Measurements from ENCODE around the gene MAP1B.

The MAP1B gene

DNA sequence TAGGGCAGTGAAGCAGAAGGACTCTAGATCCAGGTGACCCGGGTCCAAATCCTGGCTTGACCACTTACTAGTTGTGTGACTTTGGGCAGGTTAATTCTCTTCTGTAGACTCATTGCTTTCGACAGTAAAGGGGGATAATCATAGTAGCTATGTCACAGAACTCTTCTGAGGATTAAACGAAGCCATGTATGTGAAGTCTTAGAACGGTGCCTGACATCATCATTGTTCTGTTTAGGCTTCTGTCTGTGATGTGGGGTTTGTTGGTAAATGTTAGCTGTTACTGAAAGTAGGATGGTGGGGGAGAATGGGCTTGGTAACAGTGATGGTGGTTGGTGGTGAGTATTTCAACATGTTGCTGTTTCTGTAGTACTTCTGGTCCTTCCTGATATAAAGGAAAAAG, 73.7 kb downstream of the MAP1B start:
- Histone ChIP-seq H3K4me3 (no peak overlapping the region), H3K27ac (peak overlapping the region in 2 of 21 experiments; percentile 74 to 75)

DNA sequence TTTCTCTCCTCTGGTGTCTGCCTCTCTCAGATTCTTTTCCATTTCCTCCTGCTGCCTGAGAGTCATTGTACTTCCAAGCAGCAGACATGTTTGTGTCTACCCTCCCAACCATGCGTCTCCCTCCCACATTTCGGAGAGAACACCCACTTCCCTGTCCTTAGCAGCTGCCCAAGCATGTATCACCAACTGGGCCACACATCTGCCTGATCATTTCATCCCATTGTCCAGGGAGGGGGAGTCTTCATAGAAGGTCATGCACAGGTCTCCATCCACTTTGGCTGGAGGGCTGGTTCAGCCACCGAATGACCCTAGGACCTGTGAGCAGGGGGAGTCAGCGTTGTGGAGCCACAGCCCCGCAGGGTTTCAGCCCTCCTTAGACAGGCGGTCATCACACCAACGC, 75.4 kb downstream of the MAP1B start:
- H3K27ac ChIP-seq, result no peak overlapping the region
- no peak overlapping the region for H3K4me3 ChIP-seq

DNA sequence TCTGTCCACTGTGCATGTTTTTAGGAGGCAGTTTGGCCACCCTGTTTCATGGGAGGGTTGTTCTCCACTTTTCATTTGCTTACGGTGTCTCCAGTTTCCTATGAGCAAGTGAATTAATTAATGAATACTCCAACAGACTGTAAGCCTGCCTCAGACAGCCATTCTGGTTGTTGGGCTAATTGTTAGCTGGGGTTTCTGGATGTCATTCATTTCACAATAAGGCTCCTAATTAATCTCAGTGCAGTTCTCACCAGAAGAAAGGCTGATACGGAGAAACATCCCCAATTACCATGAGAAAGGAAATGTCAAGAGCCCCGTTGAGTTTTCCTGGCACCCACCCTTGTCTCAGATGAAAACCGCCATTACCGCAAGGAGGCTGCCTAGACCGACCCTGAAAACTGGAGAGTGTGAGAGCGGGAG, 75.8 kb downstream of the MAP1B start:
- no peak overlapping the region for H3K27ac ChIP-seq

DNA sequence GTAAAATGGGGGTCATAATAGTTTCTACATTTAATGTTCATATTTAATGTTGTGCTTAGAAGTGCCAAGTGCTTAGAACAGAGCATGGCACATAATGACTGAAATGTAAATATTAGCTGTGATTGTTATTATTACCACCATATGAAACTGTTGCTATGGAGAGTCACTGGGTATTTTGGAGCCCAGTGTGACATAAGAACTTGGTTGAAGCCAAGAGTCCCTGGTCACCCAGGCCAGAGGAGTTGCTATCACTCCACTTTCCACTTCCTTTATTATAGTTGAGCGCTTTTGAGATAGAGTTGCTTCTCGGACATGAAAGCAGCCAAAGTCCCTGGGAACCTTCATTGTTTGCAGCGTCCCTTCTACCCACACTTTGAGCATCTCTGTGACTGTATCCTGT, 77.1 kb downstream of the MAP1B start:
- Histone ChIP-seq H3K4me3 (no peak overlapping the region), H3K27ac (no peak overlapping the region)

More for the DNA sequence above, 75.8 kb downstream of the MAP1B start:
- H3K4me3 ChIP-seq, result no peak overlapping the region

DNA sequence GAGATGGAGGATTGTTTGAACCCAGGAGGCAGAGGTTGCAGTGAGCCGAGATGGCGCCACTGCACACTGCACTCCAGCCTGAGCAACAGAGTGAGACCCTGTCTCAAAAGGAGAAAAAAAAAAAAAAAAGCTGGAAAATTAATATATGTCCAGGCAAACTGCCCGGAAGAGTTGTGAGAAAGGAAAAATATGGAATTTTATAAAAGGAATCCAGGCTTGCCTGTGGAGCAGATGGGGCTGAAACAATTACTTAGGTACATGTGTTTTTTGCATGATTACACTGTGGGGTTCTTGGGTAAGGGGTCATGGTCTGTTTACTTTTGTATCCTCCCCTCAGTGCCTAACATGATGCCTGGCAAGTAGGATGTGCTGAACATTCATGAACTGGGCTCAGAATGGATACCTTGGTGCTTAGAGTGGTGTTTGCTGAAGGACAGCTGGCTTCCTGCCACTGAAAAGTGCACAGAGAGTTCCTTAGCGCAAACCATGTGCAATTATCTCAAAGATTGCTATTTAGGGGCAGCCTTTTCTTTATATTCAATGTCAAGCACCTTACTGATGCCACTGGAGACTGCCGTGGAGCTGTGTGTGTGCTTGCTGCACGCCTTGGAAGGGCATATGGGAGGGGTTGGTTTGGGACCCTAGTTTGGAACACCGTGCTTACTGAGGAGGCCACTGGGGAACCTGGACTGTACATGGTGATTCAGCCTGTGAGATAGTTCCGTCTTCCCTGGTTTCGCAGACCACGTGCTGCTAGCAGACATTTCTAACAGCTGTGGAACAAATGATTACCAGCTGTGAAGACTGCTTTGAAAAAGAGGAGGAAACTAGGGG, 78.4 kb downstream of the MAP1B start:
- no peak overlapping the region for H3K4me3 ChIP-seq
- peak overlapping the region in 6 of 21 experiments; percentile 9 to 67 (median 37) for H3K27ac ChIP-seq

DNA sequence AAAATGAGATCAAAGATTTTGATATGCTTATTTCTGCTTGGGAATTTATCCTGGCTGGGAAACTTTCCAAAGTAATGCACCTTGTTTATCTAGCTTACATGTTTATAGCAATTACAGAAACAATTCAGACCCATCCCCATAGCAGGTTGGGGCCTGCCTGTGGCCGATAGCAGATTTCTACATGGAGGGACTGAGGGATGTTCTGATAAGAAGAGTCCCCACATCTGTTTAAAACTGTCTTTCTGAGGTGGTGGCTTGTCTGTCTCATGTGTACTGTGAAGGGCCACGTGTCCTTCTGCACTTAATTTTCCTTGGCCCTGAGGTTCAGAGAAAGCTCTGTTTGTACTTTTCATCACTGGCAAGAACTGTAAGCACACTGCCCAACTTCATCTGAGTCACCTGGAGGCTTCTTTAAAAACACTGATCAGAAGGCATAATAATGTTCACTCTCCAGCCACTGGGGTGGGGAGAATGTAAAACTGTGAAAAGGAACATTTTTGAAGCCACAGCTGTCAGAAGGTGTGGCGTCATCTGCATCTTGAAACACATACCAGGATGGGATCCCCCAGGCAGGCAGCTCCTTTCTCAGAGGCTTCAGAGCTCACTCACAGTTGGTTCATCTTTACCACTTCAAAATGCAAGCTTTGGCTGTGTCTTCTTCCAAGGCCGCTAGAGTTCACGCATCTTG, 80.3 kb downstream of the MAP1B start:
- peak overlapping the region in 2 of 21 experiments; percentile 8 to 34 for H3K27ac ChIP-seq
- H3K4me3 ChIP-seq, result no peak overlapping the region

DNA sequence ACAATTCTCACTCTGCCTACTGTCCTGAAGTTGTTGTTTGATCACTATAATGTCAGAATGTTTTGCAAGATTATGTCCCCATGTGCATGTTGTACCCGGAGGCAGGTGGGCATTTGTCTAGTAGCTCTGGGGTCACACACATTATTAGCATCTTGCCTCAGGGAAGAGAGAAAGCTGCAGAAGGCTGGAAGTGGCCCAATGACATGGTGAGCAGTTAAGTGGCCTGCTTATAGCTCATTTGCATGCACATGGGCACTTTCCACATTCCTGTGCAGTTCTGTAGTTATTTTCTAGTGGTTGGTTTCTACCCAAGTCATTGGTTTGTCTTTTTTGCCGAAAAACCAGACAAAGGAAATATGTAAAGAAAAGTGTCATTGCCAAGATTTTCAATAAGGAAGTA, 80.9 kb downstream of the MAP1B start:
- no peak overlapping the region for H3K4me3 ChIP-seq
- H3K27ac ChIP-seq, result no peak overlapping the region

DNA sequence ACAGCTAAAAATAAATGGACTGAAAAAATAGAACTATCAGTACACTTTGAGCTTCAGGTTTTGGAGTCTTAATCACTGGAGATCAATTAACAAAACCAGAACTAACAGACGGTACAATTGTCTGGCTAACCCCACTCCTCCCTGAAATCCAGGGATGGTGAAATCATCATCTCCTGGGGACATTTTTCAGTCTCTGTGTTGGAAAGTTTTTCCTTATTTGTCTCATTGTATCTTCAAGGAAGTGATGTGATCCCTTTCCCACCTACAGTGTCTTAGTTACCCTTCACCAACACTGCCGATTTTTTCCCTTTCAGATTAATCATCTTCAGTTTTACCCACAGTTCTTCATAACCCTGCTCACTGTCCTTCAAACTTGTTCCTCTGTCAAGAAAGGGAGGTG, 81.9 kb downstream of the MAP1B start:
- H3K27ac ChIP-seq, result no peak overlapping the region
- H3K4me3 ChIP-seq, result no peak overlapping the region

DNA sequence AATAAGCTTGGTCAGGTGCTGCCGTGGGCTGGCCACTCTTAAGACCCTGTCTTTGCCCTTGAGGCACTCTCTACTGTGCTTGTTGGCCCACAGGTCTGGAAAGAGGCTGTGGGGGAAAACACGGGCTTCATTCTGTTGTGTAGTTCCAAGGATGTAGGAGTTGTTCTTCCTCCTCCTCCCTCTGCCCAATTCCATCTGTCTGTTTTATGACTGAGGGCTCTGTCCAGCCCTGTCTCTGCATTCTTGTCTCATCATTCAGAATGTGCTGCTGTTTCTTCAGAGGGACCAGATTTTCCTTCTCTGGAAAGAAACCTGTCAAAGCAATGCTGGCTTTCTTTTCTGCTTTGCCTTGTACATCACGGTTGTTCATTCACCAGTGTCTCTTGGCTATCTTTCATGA, 84.1 kb downstream of the MAP1B start:
- H3K27ac ChIP-seq, result no peak overlapping the region
- no peak overlapping the region for H3K4me3 ChIP-seq

DNA sequence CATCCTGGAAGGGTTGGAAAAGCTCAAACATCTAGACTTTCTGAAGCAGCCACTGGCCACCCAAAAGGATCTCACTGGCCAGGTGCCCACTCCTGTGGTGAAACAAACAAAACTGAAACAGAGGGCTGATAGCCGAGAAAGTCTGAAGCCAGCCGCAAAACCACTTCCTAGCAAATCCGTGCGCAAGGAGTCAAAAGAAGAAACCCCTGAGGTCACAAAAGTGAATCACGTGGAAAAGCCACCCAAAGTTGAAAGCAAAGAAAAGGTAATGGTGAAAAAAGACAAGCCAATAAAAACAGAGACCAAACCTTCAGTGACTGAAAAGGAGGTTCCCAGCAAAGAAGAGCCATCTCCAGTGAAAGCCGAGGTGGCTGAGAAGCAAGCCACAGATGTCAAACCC, 87.6 kb downstream of the MAP1B start:
- H3K27ac ChIP-seq, result no peak overlapping the region
- H3K4me3 ChIP-seq, result no peak overlapping the region

DNA sequence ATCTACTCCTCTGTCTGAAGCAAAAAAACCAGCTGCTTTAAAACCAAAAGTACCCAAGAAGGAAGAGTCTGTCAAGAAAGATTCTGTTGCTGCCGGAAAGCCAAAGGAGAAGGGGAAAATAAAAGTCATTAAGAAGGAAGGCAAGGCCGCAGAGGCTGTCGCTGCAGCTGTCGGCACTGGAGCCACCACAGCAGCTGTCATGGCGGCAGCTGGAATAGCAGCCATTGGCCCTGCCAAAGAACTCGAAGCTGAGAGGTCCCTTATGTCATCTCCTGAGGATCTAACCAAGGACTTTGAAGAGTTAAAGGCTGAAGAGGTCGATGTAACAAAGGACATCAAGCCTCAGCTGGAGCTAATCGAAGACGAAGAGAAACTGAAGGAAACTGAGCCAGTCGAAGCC, 88.3 kb downstream of the MAP1B start:
- H3K27ac ChIP-seq, result no peak overlapping the region

DNA sequence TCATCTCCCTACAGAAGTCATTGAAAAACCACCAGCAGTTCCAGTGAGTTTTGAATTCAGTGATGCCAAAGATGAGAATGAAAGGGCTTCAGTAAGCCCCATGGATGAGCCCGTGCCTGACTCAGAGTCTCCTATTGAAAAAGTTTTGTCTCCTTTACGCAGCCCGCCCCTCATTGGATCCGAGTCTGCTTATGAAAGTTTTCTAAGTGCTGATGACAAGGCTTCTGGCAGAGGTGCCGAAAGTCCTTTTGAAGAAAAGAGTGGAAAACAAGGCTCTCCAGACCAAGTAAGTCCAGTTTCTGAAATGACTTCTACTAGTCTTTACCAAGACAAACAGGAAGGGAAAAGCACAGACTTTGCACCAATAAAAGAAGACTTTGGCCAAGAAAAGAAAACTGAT, 90.1 kb downstream of the MAP1B start:
- Histone ChIP-seq H3K4me3 (no peak overlapping the region), H3K27ac (no peak overlapping the region)

More for the DNA sequence above, 88.3 kb downstream of the MAP1B start:
- H3K4me3 ChIP-seq, result no peak overlapping the region

DNA sequence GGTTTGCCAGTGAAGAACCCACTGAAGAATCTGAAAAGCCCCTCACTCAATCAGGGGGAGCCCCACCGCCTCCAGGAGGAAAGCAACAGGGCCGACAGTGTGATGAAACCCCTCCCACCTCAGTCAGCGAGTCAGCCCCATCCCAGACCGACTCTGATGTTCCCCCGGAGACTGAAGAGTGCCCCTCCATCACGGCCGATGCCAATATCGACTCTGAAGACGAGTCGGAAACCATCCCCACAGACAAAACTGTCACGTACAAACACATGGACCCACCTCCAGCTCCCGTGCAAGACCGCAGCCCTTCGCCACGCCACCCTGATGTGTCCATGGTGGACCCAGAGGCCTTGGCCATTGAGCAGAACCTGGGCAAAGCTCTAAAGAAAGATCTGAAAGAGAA, 92.4 kb downstream of the MAP1B start:
- Histone ChIP-seq H3K4me3 (no peak overlapping the region), H3K27ac (no peak overlapping the region)

DNA sequence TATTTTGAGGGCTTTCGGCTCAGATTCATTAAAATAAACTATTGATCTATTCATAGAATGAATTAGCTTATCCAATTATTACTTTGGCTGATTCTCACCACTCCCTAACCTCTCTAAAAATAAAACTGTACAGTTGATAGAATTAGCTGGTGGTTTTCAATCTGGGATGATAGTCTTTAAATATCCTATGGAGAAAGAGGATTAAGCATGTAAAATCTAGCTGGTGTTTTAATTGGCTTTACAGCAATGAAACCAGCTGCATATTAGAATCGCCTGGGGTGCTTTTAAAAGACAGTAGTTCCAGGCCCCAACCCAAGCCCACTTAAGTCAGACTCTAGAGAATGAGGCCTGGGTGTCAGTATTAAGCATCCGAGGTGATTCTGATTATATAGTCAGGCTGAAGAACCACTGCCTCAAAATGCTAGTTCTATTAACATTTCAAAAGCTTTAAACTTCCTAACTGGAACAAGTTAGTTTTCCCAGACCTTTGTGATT, 95.1 kb downstream of the MAP1B start:
- Histone ChIP-seq H3K4me3 (no peak overlapping the region), H3K27ac (no peak overlapping the region)

DNA sequence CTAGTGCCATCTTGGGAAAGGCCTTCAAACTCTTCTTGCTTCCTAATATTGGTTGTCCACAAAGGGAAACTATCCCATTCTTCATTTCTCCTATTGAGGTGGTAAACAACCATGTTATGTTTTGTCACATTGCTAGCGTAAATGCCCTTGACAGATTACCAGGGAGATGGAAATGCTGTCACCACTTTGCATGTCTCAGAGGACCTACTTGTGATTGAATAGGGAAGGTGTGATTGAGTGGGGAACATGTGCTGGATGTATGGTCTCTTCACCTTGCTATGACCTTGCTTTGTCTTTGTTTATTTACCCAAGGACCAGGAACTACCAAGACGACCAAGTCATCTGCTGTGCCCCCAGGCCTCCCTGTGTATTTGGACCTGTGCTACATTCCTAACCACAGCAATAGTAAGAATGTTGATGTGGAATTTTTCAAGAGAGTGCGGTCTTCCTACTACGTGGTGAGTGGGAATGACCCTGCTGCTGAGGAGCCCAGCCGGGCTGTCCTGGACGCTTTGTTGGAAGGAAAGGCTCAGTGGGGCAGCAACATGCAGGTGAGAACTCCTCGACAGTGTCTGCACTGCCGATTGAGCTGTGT, 96.1 kb downstream of the MAP1B start:
- H3K4me3 ChIP-seq, result no peak overlapping the region
- no peak overlapping the region for H3K27ac ChIP-seq

DNA sequence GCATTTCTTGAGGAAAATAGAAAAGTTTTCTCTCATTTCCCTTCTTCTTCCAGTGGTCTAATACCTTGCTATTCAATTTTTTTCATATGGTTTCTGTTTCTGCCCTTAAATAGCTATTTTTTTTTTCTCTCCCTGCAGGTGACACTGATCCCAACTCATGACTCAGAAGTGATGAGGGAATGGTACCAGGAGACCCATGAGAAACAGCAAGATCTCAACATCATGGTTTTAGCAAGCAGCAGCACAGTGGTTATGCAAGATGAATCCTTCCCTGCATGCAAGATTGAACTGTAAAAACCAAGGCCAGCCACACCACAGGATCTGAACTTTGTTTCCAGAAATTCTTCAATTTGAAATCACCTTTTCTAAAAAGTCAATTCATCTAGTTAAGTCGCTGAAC, 97.7 kb downstream of the MAP1B start:
- Histone ChIP-seq H3K27ac (no peak overlapping the region), H3K4me3 (no peak overlapping the region)

DNA sequence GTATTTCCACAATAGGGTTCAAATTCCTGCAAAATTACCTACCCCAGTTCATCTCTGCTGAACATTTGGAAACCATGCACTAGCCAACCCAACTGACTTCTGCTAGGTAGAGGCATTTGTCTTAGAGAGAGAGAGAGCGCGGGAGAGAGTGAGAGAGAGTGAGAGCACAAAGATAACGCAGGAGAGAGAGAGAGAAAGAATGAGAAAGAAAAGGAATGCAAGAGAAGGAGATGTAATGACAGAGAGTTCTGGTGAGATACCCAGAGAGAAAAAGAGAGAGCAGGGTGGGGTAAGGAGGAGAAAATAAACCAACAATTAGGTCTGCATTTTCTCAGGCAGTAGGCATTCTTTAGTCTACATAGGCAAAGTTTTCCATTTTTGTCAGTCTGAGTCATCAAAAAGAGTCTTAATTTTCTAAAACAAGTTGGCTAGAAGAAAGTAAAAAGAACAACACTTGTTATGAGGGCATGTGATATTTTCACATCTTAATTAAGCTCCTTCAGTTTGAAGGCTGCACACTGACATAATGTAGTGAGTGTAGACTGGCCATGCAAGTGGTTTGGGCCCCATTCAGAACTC, 98.2 kb downstream of the MAP1B start:
- no peak overlapping the region for H3K27ac ChIP-seq
- no peak overlapping the region for H3K4me3 ChIP-seq

DNA sequence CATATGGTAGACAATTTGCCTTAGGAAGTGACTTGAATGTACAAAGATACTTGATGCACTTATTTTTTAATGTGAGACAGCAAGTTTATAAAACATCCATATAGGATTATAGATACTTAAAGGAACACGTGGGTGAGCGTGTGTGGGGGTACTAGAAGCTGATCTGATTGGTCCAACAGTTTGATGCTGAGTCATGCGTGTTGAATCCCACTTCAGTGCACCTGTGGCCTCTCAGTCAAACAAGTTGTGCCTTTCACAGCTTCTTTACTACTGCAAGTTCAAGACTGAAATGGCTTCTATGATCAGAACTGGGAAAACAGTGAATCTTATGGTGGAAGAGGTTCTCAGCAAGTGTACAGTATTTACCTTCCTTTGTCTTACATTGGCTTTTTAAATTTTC, 98.9 kb downstream of the MAP1B start:
- H3K4me3 ChIP-seq, result no peak overlapping the region
- no peak overlapping the region for H3K27ac ChIP-seq

DNA sequence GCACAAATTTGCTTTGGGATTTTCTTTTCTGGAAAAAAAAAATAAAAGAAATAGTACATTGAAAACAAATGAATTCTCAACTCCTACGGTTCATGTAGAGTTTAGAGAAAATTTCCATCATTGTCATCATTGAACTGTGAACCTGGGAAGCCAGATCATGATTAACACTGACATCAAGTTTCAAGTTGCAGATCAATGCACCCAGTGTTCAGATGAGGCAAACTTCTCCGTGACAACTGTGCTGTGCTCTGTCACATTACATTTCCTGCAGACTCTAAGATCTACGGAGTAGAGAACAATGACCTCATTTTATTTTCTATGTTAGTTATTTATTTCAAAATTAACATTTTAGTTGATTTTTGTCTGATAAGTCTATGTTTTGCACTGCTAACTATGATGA, 99.7 kb downstream of the MAP1B start:
- Histone ChIP-seq H3K27ac (no peak overlapping the region), H3K4me3 (no peak overlapping the region)

DNA sequence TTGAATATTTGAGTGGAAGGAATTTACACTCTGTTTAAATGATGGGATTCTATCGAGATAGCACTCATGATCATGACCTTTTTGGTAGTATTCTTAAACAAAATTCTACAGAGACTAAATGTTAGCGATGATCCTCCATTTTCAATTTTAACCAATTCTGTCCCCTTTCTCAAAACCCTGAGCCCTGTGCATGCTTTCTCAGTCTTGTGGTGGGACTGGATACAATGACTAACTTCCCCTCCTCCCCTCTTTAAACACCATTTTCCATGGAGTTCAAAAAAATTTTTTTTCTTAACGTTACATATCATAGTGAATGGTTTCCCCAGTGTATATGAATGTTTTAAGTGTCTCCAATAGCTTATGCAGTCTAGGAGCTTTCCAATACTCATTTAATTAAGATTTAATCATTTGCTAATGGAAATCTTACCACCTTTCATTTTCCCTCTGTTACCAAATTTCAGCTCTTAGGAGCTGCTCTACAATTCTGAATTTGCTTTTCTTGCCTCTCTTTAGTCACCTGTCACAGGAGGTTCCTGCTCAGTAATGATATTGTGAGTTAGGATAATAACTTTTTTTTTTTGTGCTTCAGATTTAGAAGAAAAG, 101.2 kb downstream of the MAP1B start:
- Histone ChIP-seq H3K4me3 (no peak overlapping the region), H3K27ac (no peak overlapping the region)
